ENCODE data around the gene ANKS3.

ANKS3 gene

DNA sequence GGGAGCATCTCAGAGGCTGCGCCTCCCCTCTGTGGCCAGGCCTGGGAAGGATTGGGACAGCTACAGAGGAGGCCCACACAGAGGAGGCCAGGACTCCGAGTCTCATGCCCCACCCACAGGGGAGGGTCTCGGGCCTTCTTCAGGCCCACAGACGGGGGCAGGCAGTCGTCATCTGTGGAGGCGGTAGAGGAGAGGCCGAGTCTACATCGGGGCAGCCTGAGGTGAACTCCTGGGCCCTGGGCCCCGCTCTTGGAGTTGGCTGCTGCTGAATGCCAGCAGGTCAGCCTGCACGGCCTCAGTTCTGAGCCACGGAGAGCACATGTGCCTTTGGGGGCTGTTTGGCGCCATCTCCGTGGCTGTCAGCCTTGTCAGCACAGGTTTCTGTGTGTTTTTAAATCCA is 48.8 kb downstream of the ANKS3 start:
- Histone ChIP-seq H3K9me3 (ENCODE audit: control extremely low read depth in 1 of 5, control insufficient read depth in 4 of 5, insufficient read depth in 2 of 5, low read depth in 1 of 5, low read length in 4 of 5) (no peaks in the 10 kb centered on the region), H3K36me3 (ENCODE audit: control insufficient read depth in 4 of 4, insufficient read depth in 4 of 4, low read length in 3 of 4) (peaks cover 5 to 94% (median 67%) of the 10 kb centered on the region in 4 experiments), H3K4me1 (ENCODE audit: control extremely low read depth in 1 of 4, control insufficient read depth in 4 of 4, insufficient read depth in 4 of 4, low read length in 3 of 4) (peaks cover 0 to 4% (median 2%) of the 10 kb centered on the region in 4 experiments), H3K27ac (ENCODE audit: insufficient read depth in 1 of 2, low read depth in 1 of 2, low read length in 2 of 2, poor library complexity in 1 of 2, severe bottlenecking in 2 of 2) (no peak overlapping the region), H3K27me3 (replicated peaks in 2 of 5; ENCODE audit: control insufficient read depth in 4 of 5, insufficient read depth in 5 of 5, low read length in 4 of 5) (no peaks in the 10 kb centered on the region), H3K4me3 (ENCODE audit: control insufficient read depth in 1 of 7, extremely low read depth in 1 of 7, insufficient read depth in 4 of 7, low read depth in 2 of 7, low read length in 6 of 7) (no peak overlapping the region)
- POLR2A ChIA-PET, result no interaction called here
- CTCF ChIA-PET, result interaction anchor here (1.2 kb wide), 1 partner anchor 62 kb away, joined by 3 read pairs; no protein-coding TSS in a partner anchor
- 95% methylated on average over 11 of the region's 13 CpGs for WGBS (ENCODE audit: insufficient coverage)
- DNase-seq, result no peak

DNA sequence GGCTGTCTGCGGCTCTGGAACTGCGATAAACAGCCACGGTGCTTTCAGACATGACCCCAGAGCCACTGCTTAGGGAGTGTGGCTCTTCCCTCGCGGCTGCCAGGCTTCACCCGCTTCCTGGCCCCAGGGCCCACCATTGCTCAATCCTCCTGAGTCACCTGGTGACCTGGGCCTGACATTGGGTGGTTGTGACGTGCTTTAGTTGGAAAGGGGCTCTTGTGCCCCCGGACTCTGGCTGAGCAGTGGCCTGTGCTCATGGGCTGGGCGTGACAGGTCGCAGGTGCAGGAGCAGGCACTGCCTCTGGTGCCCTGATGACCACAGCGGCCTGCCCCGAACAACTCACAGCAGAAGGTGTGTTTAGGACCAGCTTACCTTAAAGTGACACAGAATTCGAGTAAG is 49.3 kb downstream of the ANKS3 start:
- ChIA-PET POLR2A (no interaction called here), CTCF (no interaction called here)
- Histone ChIP-seq H3K9me3 (ENCODE audit: control extremely low read depth in 1 of 5, control insufficient read depth in 4 of 5, insufficient read depth in 2 of 5, low read depth in 1 of 5, low read length in 4 of 5) (no peaks in the 10 kb centered on the region), H3K36me3 (ENCODE audit: control insufficient read depth in 4 of 4, insufficient read depth in 4 of 4, low read length in 3 of 4) (peaks cover 5 to 96% (median 70%) of the 10 kb centered on the region in 4 experiments), H3K27me3 (replicated peaks in 2 of 5; ENCODE audit: control insufficient read depth in 4 of 5, insufficient read depth in 5 of 5, low read length in 4 of 5) (no peaks in the 10 kb centered on the region), H3K4me3 (ENCODE audit: control insufficient read depth in 1 of 7, extremely low read depth in 1 of 7, insufficient read depth in 4 of 7, low read depth in 2 of 7, low read length in 6 of 7) (no peak overlapping the region), H3K27ac (ENCODE audit: insufficient read depth in 1 of 2, low read depth in 1 of 2, low read length in 2 of 2, poor library complexity in 1 of 2, severe bottlenecking in 2 of 2) (no peak overlapping the region), H3K4me1 (ENCODE audit: control extremely low read depth in 1 of 4, control insufficient read depth in 4 of 4, insufficient read depth in 4 of 4, low read length in 3 of 4) (peaks cover 0 to 4% (median 0%) of the 10 kb centered on the region in 4 experiments)
- WGBS (ENCODE audit: insufficient coverage), result 95% methylated on average over 13 of the region's 13 CpGs
- no peak for DNase-seq

DNA sequence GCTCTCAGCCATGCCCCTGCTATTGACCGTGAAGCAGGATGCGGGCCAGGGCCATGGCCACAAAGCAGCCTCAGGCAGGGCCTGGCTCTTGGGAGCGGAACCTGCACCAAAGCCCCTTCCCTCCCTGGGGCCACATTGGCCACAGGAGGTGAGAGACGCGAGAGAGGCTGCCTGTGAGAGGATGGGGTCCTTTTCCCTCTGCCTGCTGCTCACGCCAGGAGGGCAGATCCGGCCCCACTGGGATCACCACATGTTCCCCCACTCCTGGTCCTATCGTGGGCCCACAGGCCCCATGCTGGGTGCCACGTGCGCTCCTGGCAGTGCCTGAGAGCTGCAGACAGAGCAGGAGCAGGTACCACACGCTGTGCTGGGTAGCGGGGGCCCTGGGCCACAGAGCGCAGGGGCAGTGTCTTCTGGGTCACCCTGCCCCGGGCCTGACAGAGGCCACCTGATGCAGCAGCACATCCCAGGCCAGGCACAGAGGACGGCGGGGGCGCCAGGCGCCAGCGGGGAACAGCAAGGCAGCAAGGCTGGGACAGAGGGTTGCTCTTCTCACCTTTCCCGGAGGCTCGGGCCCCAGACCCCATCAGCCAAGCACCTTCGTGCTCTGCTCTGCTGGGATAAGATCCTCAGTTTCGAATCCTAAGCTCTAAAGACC is 49.9 kb downstream of the ANKS3 start:
- no peaks in the 10 kb centered on the region for H3K9me3 ChIP-seq (ENCODE audit: control extremely low read depth in 1 of 5, control insufficient read depth in 4 of 5, insufficient read depth in 2 of 5, low read depth in 1 of 5, low read length in 4 of 5)
- no peaks in the 10 kb centered on the region for H3K27me3 ChIP-seq (replicated peaks in 2 of 5; ENCODE audit: control insufficient read depth in 4 of 5, insufficient read depth in 5 of 5, low read length in 4 of 5)
- no peak overlapping the region for H3K27ac ChIP-seq (ENCODE audit: insufficient read depth in 1 of 2, low read depth in 1 of 2, low read length in 2 of 2, poor library complexity in 1 of 2, severe bottlenecking in 2 of 2)
- H3K4me3 ChIP-seq (ENCODE audit: control insufficient read depth in 1 of 7, extremely low read depth in 1 of 7, insufficient read depth in 4 of 7, low read depth in 2 of 7, low read length in 6 of 7), result no peak overlapping the region
- WGBS (ENCODE audit: insufficient coverage), result over 99% methylated on average over 16 of the region's 23 CpGs
- ChIA-PET CTCF (no interaction called here), POLR2A (no interaction called here)
- H3K4me1 ChIP-seq (ENCODE audit: control extremely low read depth in 1 of 4, control insufficient read depth in 4 of 4, insufficient read depth in 4 of 4, low read length in 3 of 4), result peaks cover 0 to 4% (median 0%) of the 10 kb centered on the region in 4 experiments
- peaks cover 5 to 96% (median 69%) of the 10 kb centered on the region in 4 experiments for H3K36me3 ChIP-seq (ENCODE audit: control insufficient read depth in 4 of 4, insufficient read depth in 4 of 4, low read length in 3 of 4)
- no peak for DNase-seq

DNA sequence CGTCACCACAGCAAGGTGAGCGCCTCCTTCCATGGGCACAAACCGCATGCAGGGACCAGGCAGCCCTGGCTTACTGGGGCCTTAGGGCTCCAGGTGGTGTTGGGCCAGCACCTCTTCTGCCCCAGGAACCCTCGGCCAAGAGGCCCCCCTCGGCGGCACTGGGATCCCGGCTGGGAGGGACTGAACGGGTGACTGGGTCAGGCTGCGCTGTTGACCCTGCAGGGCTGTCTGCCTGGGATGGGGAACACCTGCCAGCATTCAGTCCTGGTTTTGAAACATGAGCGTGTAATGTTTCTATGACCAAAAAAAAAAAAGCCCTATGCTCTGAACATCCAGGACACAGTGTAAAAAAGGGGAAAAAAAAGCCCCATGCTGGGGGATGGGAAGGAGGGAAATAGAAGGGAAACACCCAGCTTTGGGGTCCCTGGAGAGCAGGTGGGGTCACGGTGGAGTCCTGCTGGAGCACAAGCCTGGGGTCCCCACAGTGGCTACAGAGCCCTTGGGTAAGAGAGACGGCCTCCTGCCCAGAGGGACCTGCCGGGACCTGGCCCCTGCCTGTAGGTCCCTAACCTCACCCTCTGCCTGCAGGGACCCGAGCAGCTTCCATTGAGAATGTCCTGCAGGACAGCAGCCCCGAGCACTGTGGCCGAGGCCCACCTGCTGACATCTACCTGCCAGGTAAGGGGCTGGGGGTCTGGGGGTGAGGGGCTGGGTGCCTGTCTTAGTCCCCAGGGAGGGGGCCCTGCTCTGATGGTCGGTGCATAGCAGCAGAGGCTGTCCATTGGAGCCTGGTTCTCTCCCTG is 50.6 kb downstream of the ANKS3 start:
- POLR2A ChIA-PET, result no interaction called here
- H3K4me3 ChIP-seq (ENCODE audit: control insufficient read depth in 1 of 7, extremely low read depth in 1 of 7, insufficient read depth in 4 of 7, low read depth in 2 of 7, low read length in 6 of 7), result no peak overlapping the region
- no peaks in the 10 kb centered on the region for H3K9me3 ChIP-seq (ENCODE audit: control extremely low read depth in 1 of 5, control insufficient read depth in 4 of 5, insufficient read depth in 2 of 5, low read depth in 1 of 5, low read length in 4 of 5)
- WGBS (ENCODE audit: insufficient coverage), result 96% methylated on average over 13 of the region's 17 CpGs
- H3K27ac ChIP-seq (ENCODE audit: insufficient read depth in 1 of 2, low read depth in 1 of 2, low read length in 2 of 2, poor library complexity in 1 of 2, severe bottlenecking in 2 of 2), result no peak overlapping the region
- CTCF ChIA-PET, result interaction anchor here (0.7 to 2.1 kb wide), 8 partner anchors 13 to 67 kb away, joined by 3 to 10 read pairs (median 4); no protein-coding TSS in a partner anchor
- peaks cover 0 to 4% (median 0%) of the 10 kb centered on the region in 4 experiments for H3K4me1 ChIP-seq (ENCODE audit: control extremely low read depth in 1 of 4, control insufficient read depth in 4 of 4, insufficient read depth in 4 of 4, low read length in 3 of 4)
- no peaks in the 10 kb centered on the region for H3K27me3 ChIP-seq (replicated peaks in 2 of 5; ENCODE audit: control insufficient read depth in 4 of 5, insufficient read depth in 5 of 5, low read length in 4 of 5)
- H3K36me3 ChIP-seq (ENCODE audit: control insufficient read depth in 4 of 4, insufficient read depth in 4 of 4, low read length in 3 of 4), result peaks cover 5 to 96% (median 67%) of the 10 kb centered on the region in 4 experiments
- DNase-seq, result no peak

DNA sequence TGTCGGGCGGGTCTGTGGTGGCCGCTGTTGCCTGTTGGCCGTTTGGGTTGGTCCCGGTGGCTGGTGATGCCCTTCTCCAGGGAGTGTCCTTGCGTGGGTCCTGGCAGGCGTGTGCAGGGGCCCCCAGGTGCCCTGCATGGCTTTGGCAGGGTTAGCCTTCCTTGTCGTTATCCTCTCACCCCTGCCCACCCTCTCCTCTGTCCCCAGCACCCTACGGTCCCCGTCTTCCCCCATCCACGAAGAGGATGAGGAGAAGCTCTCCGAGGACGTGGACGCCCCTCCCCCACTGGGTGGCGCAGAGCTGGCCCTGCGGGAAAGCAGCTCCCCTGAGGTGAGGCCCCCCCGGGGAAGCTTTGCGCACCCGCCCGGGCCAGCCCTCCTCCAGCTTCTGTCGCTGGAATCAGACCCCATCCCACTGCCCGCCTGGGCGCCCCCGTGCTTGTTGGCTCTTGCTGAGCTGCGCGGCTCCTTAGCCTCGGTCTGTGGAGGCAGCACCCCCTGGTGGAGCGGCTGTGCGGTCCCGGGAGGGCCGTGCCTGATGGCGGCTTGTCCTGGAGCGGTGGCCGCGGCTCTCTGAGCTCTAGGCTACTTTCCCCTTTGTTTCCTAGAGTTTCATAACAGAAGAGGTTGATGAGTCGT is 51.3 kb downstream of the ANKS3 start:
- ChIA-PET CTCF (interaction anchor here (0.7 to 2.1 kb wide), 8 partner anchors 12 to 67 kb away, joined by 3 to 10 read pairs (median 4); no protein-coding TSS in a partner anchor), POLR2A (no interaction called here)
- H3K4me1 ChIP-seq (ENCODE audit: control extremely low read depth in 1 of 4, control insufficient read depth in 4 of 4, insufficient read depth in 4 of 4, low read length in 3 of 4), result peaks cover 0 to 4% (median 0%) of the 10 kb centered on the region in 4 experiments
- H3K9me3 ChIP-seq (ENCODE audit: control extremely low read depth in 1 of 5, control insufficient read depth in 4 of 5, insufficient read depth in 2 of 5, low read depth in 1 of 5, low read length in 4 of 5), result no peaks in the 10 kb centered on the region
- no peaks in the 10 kb centered on the region for H3K27me3 ChIP-seq (replicated peaks in 2 of 5; ENCODE audit: control insufficient read depth in 4 of 5, insufficient read depth in 5 of 5, low read length in 4 of 5)
- no peak overlapping the region for H3K4me3 ChIP-seq (ENCODE audit: control insufficient read depth in 1 of 7, extremely low read depth in 1 of 7, insufficient read depth in 4 of 7, low read depth in 2 of 7, low read length in 6 of 7)
- peak; percentile 45 to 73 (median 73) for DNase-seq
- peaks cover 5 to 95% (median 63%) of the 10 kb centered on the region in 4 experiments for H3K36me3 ChIP-seq (ENCODE audit: control insufficient read depth in 4 of 4, insufficient read depth in 4 of 4, low read length in 3 of 4)
- no peak overlapping the region for H3K27ac ChIP-seq (ENCODE audit: insufficient read depth in 1 of 2, low read depth in 1 of 2, low read length in 2 of 2, poor library complexity in 1 of 2, severe bottlenecking in 2 of 2)
- WGBS (ENCODE audit: insufficient coverage), result 92% methylated on average over 34 of the region's 36 CpGs

DNA sequence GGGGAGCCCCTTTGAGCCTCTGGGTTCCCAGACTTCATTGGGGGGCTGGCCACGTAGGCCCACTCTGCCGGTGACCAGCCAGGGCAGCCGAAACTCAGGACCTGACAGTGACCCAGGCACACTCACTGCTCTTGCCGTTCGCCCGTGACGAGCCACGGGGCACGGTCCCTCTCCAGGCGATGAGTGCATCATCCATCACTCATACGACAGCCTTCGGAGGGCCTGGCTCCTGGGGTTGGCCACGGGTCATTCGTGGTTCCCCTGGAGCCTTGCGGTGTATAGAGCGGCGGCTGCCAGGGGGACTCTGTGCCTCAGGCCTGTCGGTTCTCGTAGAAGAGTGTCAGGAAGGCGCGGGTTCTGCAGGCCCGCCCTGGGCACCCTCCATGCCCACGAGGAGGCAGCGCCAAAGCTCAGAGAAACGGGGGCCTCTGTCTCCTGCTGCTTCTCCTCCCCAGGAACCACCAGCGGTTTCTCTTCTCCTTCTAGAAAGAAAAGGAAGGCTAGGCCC is 51.9 kb downstream of the ANKS3 start:
- Histone ChIP-seq H3K27me3 (replicated peaks in 2 of 5; ENCODE audit: control insufficient read depth in 4 of 5, insufficient read depth in 5 of 5, low read length in 4 of 5) (no peaks in the 10 kb centered on the region), H3K9me3 (ENCODE audit: control extremely low read depth in 1 of 5, control insufficient read depth in 4 of 5, insufficient read depth in 2 of 5, low read depth in 1 of 5, low read length in 4 of 5) (no peaks in the 10 kb centered on the region), H3K4me1 (ENCODE audit: control extremely low read depth in 1 of 4, control insufficient read depth in 4 of 4, insufficient read depth in 4 of 4, low read length in 3 of 4) (peaks cover 0 to 6% (median 0%) of the 10 kb centered on the region in 4 experiments), H3K27ac (ENCODE audit: insufficient read depth in 1 of 2, low read depth in 1 of 2, low read length in 2 of 2, poor library complexity in 1 of 2, severe bottlenecking in 2 of 2) (no peak overlapping the region), H3K36me3 (ENCODE audit: control insufficient read depth in 4 of 4, insufficient read depth in 4 of 4, low read length in 3 of 4) (peaks cover 3 to 95% (median 62%) of the 10 kb centered on the region in 4 experiments), H3K4me3 (ENCODE audit: control insufficient read depth in 1 of 7, extremely low read depth in 1 of 7, insufficient read depth in 4 of 7, low read depth in 2 of 7, low read length in 6 of 7) (no peak overlapping the region)
- ChIA-PET CTCF (interaction anchor here (0.9 to 2.1 kb wide), 7 partner anchors 12 to 61 kb away, joined by 3 to 10 read pairs (median 6); no protein-coding TSS in a partner anchor), POLR2A (no interaction called here)
- 97% methylated on average over 25 of the region's 26 CpGs for WGBS (ENCODE audit: insufficient coverage)
- no peak for DNase-seq

Measured in common myeloid progenitor, CD34-positive (primary cell).